ENCODE results near the gene BDKRB1. TPM values are rescaled to one million over a fixed set of nuclear protein-coding genes. Genes with fewer than 3 reads are reported as not detected.

BDKRB1 gene
- total and polyA plus RNA-seq, 2 donors (not counting 3 experiments of a cell fraction or from before 2014, with no cell fraction given), result not detected

GRCh38 chr14:96267336-96267735 is 11.3 kb downstream of the BDKRB1 start:
- TF ChIP-seq FOS (IDR thresholded peaks at IDR 0.05; ENCODE audit: borderline replicate concordance, insufficient read depth, low read length), result no peak
- ChIA-PET CTCF (no interaction called here), POLR2A (no interaction called here)
- H4K20me1 ChIP-seq (replicated peaks; ENCODE audit: control insufficient read depth, extremely low read depth, insufficient read depth, low read length), result no peaks in the 10 kb centered on the region
- no peak overlapping the region for H2AFZ ChIP-seq (ENCODE audit: low read depth, low read length)
- H3K4me3 ChIP-seq (replicated peaks in 1 of 3; ENCODE audit: insufficient read depth in 1 of 3, low read depth in 1 of 3, low read length in 3 of 3), result no peak overlapping the region
- DNase-seq (ENCODE audit: low read depth, low spot score) (no peak), FAIRE-seq (no peak)
- no peak overlapping the region for H3K4me2 ChIP-seq (ENCODE audit: insufficient read depth, low read length)
- H3K79me2 ChIP-seq (ENCODE audit: control insufficient read depth, insufficient read depth, low read length), result no peaks in the 10 kb centered on the region
- no peaks in the 10 kb centered on the region for H3K27me3 ChIP-seq (ENCODE audit: control insufficient read depth in 2 of 2, insufficient read depth in 2 of 2, low read length in 2 of 2)
- H3K9ac ChIP-seq (replicated peaks; ENCODE audit: extremely low read depth, insufficient read depth, low read length), result no peak overlapping the region
- H3K9me1 ChIP-seq (replicated peaks; ENCODE audit: control insufficient read depth, extremely low read depth, insufficient read depth, low read length), result no peaks in the 10 kb centered on the region
- no peak overlapping the region for H3K27ac ChIP-seq (ENCODE audit: insufficient read depth, low read depth, low read length)
- H3K4me1 ChIP-seq (ENCODE audit: control insufficient read depth, extremely low read depth, insufficient read depth, low read length), result no peaks in the 10 kb centered on the region
- H3K36me3 ChIP-seq (ENCODE audit: control insufficient read depth in 2 of 2, extremely low read depth in 1 of 2, insufficient read depth in 2 of 2, low read length in 2 of 2), result no peaks in the 10 kb centered on the region
- dilution Hi-C loops (cut with MboI; ENCODE audit: extremely low pct_ligation_motif_present, low sequenced_read_pairs) (no loop called here), intact Hi-C loops (cut with micrococcal nuclease) (no loop called here)
- no peaks in the 10 kb centered on the region for H3K9me3 ChIP-seq (replicated peaks; ENCODE audit: control insufficient read depth, insufficient read depth, low read length)
- BruUV-seq (replicated peaks), result no TSS peak

DNA sequence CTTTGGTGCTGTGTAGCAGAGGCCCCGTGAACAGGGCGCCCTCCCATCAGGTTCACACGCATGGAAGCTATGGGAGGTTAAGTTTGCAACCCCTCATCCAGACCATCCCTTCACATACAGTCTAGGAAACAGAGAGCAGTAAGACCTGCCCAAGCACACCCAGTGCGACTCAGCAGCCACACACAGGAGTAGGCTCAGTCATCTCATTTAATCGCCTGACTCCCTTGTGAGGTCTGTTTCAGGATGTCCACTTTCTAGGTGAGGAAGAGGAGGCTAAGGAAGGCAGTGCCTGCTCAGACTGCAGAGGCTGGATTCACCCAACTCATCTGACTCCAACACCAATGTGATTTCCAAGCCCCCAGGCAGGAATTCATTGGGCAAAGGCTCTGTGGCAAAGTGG is 11.9 kb downstream of the BDKRB1 start:
- no peak for DNase-seq (ENCODE audit: low read depth, low spot score)
- CTCF ChIA-PET, result no interaction called here
- no peaks in the 10 kb centered on the region for H3K79me2 ChIP-seq (ENCODE audit: control insufficient read depth, insufficient read depth, low read length)
- no peaks in the 10 kb centered on the region for H3K36me3 ChIP-seq (ENCODE audit: control insufficient read depth in 2 of 2, extremely low read depth in 1 of 2, insufficient read depth in 2 of 2, low read length in 2 of 2)
- no peak overlapping the region for H3K4me3 ChIP-seq (replicated peaks in 1 of 3; ENCODE audit: insufficient read depth in 1 of 3, low read depth in 1 of 3, low read length in 3 of 3)
- H3K9me1 ChIP-seq (replicated peaks; ENCODE audit: control insufficient read depth, extremely low read depth, insufficient read depth, low read length), result no peaks in the 10 kb centered on the region
- H3K9ac ChIP-seq (replicated peaks; ENCODE audit: extremely low read depth, insufficient read depth, low read length), result no peak overlapping the region
- no peak for FAIRE-seq
- H4K20me1 ChIP-seq (replicated peaks; ENCODE audit: control insufficient read depth, extremely low read depth, insufficient read depth, low read length), result no peaks in the 10 kb centered on the region
- dilution Hi-C loops (cut with MboI; ENCODE audit: extremely low pct_ligation_motif_present, low sequenced_read_pairs), result no loop called here
- H3K9me3 ChIP-seq (replicated peaks; ENCODE audit: control insufficient read depth, insufficient read depth, low read length), result no peaks in the 10 kb centered on the region
- no peak overlapping the region for H3K4me2 ChIP-seq (ENCODE audit: insufficient read depth, low read length)
- no peaks in the 10 kb centered on the region for H3K4me1 ChIP-seq (ENCODE audit: control insufficient read depth, extremely low read depth, insufficient read depth, low read length)
- no peaks in the 10 kb centered on the region for H3K27me3 ChIP-seq (ENCODE audit: control insufficient read depth in 2 of 2, insufficient read depth in 2 of 2, low read length in 2 of 2)
- intact Hi-C loops (cut with micrococcal nuclease), result no loop called here
- BruUV-seq (replicated peaks), result no TSS peak
- TF ChIP-seq, protein P1, sequence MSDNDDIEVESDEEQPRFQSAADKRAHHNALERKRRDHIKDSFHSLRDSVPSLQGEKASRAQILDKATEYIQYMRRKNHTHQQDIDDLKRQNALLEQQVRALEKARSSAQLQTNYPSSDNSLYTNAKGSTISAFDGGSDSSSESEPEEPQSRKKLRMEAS (IDR thresholded peaks at IDR 0.05; ENCODE audit: insufficient read depth, insufficient read length), result no peak
- TF ChIP-seq POLR2A (IDR thresholded peaks at IDR 0.05; ENCODE audit: low read depth, low read length) (no peak), GATA2 (IDR thresholded peaks at IDR 0.05; ENCODE audit: insufficient read depth, insufficient read length, low read depth, low read length) (no peak), EZH2 (IDR thresholded peaks at IDR 0.05; ENCODE audit: borderline replicate concordance, low read depth, low read length, severe bottlenecking) (no peak), MYC (IDR thresholded peaks at IDR 0.05; ENCODE audit: low read depth, low read length) (no peak), JUN (IDR thresholded peaks at IDR 0.05; ENCODE audit: borderline replicate concordance, insufficient read depth, insufficient read length, low read depth) (no peak), CTCF (IDR thresholded peaks at IDR 0.05; ENCODE audit: extremely low read depth in 1 of 2, insufficient read depth in 1 of 2, low read depth in 1 of 2, low read length in 2 of 2) (no peak), POLR2AphosphoS5 (IDR thresholded peaks at IDR 0.05; ENCODE audit: insufficient read depth, low read depth, low read length) (no peak), FOS (IDR thresholded peaks at IDR 0.05; ENCODE audit: borderline replicate concordance, insufficient read depth, low read length) (no peak)
- POLR2A ChIA-PET, result no interaction called here
- no peak overlapping the region for H3K27ac ChIP-seq (ENCODE audit: insufficient read depth, low read depth, low read length)
- H2AFZ ChIP-seq (ENCODE audit: low read depth, low read length), result no peak overlapping the region
